ENCODE data around the gene AP3S1. TPM values are rescaled to one million over a fixed set of nuclear protein-coding genes. Genes with fewer than 3 reads are reported as not detected.

AP3S1 gene
- total and polyA plus RNA-seq, 2 of the 13 experiments (the other 11 are each of a cell fraction or from before 2014, with no cell fraction given), result 50.5 to 85.9 TPM

DNA sequence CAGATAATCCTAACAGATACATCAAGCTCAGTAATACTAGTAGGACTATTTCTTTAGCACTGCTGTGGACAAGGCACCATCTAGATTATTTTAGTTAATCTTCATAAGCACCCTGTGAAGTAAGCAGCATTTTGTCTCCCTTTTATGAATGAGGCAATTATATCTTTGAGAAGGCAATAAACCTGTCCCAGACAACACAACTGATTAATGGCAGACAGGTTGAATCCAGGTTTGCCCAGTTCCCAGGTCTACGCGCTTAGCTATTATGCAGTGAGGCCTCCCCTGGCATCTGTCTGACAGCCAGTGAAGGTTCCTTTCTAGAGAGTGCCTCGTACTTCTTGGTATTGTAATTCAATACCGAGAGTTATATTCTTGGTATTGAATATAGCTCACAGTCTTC, 110.9 kb downstream of the AP3S1 start (continued):
- TF ChIP-seq, protein P1, sequence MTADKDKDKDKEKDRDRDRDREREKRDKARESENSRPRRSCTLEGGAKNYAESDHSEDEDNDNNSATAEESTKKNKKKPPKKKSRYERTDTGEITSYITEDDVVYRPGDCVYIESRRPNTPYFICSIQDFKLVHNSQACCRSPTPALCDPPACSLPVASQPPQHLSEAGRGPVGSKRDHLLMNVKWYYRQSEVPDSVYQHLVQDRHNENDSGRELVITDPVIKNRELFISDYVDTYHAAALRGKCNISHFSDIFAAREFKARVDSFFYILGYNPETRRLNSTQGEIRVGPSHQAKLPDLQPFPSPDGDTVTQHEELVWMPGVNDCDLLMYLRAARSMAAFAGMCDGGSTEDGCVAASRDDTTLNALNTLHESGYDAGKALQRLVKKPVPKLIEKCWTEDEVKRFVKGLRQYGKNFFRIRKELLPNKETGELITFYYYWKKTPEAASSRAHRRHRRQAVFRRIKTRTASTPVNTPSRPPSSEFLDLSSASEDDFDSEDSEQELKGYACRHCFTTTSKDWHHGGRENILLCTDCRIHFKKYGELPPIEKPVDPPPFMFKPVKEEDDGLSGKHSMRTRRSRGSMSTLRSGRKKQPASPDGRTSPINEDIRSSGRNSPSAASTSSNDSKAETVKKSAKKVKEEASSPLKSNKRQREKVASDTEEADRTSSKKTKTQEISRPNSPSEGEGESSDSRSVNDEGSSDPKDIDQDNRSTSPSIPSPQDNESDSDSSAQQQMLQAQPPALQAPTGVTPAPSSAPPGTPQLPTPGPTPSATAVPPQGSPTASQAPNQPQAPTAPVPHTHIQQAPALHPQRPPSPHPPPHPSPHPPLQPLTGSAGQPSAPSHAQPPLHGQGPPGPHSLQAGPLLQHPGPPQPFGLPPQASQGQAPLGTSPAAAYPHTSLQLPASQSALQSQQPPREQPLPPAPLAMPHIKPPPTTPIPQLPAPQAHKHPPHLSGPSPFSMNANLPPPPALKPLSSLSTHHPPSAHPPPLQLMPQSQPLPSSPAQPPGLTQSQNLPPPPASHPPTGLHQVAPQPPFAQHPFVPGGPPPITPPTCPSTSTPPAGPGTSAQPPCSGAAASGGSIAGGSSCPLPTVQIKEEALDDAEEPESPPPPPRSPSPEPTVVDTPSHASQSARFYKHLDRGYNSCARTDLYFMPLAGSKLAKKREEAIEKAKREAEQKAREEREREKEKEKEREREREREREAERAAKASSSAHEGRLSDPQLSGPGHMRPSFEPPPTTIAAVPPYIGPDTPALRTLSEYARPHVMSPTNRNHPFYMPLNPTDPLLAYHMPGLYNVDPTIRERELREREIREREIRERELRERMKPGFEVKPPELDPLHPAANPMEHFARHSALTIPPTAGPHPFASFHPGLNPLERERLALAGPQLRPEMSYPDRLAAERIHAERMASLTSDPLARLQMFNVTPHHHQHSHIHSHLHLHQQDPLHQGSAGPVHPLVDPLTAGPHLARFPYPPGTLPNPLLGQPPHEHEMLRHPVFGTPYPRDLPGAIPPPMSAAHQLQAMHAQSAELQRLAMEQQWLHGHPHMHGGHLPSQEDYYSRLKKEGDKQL (CRISPR knock-in tag; IDR thresholded peaks at IDR 0.05; ENCODE audit: low read depth), result no peak
- TF ChIP-seq HIVEP1 (CRISPR knock-in tag; IDR thresholded peaks at IDR 0.05) (no peak), ARID2 (CRISPR knock-in tag; IDR thresholded peaks at IDR 0.05; ENCODE audit: borderline replicate concordance) (no peak), TBL1XR1 (IDR thresholded peaks at IDR 0.05; ENCODE audit: borderline replicate concordance, low read length, partially characterized antibody) (no peak), ZNF460 (CRISPR knock-in tag; IDR thresholded peaks at IDR 0.05; ENCODE audit: borderline replicate concordance) (no peak), MXD4 (CRISPR knock-in tag; IDR thresholded peaks at IDR 0.05) (no peak), JUND (CRISPR knock-in tag; IDR thresholded peaks at IDR 0.05) (no peak), HOXA5 (CRISPR knock-in tag; IDR thresholded peaks at IDR 0.05) (no peak), TARDBP (CRISPR knock-in tag; IDR thresholded peaks at IDR 0.05) (no peak)

DNA sequence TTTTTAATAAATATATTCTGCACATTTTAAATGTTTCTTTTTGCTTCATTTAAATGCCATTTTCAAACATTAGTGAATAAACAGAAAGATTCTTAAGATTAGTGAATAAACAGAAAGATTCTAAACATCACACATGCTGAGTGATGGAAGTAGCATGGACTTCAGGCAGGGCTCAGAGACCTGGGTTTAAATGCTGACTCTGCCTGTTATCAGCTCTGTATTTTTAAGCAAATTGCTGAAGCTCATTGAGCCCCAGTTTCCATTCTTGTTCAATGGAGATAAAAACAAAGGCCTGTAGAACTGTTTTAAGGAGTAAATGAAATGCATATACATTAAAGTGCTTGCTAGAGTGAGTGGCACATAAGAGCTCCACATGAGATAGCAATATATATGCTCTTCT, 112.4 kb downstream of the AP3S1 start:
- no peak overlapping the region for H3K4me3 ChIP-seq (replicated peaks in 1 of 3; ENCODE audit: insufficient read depth in 1 of 3, low read depth in 2 of 3, low read length in 3 of 3)
- H3K9me3 ChIP-seq (ENCODE audit: low read length), result no peaks in the 10 kb centered on the region
- no peak overlapping the region for H3K4me2 ChIP-seq (ENCODE audit: low read depth, low read length)
- ChIA-PET POLR2A (no interaction called here), CTCF (ENCODE audit: low intra/inter-chr PET ratio, low total read pairs) (no interaction called here)
- no peak overlapping the region for H3K27ac ChIP-seq (ENCODE audit: extremely low read length, insufficient read depth, low read length)
- ATAC-seq, result no peak
- peaks cover 0 to 5% of the 10 kb centered on the region in 2 experiments; a peak in 2 of 5 replicates for H3K27me3 ChIP-seq (ENCODE audit: control insufficient read depth in 1 of 2, insufficient read depth in 2 of 2, low read length in 2 of 2)
- no peak overlapping the region for H2AFZ ChIP-seq (ENCODE audit: low read length)
- H3K9ac ChIP-seq (ENCODE audit: insufficient read depth, low read depth, low read length), result no peak overlapping the region
- intact Hi-C loops (cut with micrococcal nuclease; ENCODE audit: unreplicated experiment), result no loop called here
- H3K79me2 ChIP-seq (ENCODE audit: insufficient read depth, low read length), result no peaks in the 10 kb centered on the region
- FAIRE-seq, result no peak
- in situ Hi-C loops (cut with HindIII; ENCODE audit: extremely low pct_ligation_motif_present, low pct_unique_long_range_greater_than_20kb), result no loop called here
- H3K36me3 ChIP-seq (replicated peaks in 1 of 2; ENCODE audit: control insufficient read depth in 1 of 2, insufficient read depth in 2 of 2, low read length in 2 of 2), result no peaks in the 10 kb centered on the region
- no peak for DNase-seq (ENCODE audit: low spot score)
- no TSS peak for BruUV-seq (replicated peaks)
- no peaks in the 10 kb centered on the region; the same call in 1 of the 2 replicates for H4K20me1 ChIP-seq (ENCODE audit: insufficient read depth, low read length)
- TF ChIP-seq MAFK (conservative IDR thresholded peaks at IDR 0.05 in 1 of 2, IDR thresholded peaks at IDR 0.05 in 1 of 2; ENCODE audit: low read length in 2 of 2), result peak in 1 of 2 experiments; percentile 31; a peak in 1 of 4 replicates
- no peak for TF ChIP-seq SP5 (CRISPR knock-in tag; IDR thresholded peaks at IDR 0.05; ENCODE audit: borderline replicate concordance, low read depth)
- H3K4me1 ChIP-seq (ENCODE audit: insufficient read depth, low read length), result no peaks in the 10 kb centered on the region

All from HepG2 (cell line).